ENCODE data around the gene HEXIM1.

The HEXIM1 gene

DNA sequence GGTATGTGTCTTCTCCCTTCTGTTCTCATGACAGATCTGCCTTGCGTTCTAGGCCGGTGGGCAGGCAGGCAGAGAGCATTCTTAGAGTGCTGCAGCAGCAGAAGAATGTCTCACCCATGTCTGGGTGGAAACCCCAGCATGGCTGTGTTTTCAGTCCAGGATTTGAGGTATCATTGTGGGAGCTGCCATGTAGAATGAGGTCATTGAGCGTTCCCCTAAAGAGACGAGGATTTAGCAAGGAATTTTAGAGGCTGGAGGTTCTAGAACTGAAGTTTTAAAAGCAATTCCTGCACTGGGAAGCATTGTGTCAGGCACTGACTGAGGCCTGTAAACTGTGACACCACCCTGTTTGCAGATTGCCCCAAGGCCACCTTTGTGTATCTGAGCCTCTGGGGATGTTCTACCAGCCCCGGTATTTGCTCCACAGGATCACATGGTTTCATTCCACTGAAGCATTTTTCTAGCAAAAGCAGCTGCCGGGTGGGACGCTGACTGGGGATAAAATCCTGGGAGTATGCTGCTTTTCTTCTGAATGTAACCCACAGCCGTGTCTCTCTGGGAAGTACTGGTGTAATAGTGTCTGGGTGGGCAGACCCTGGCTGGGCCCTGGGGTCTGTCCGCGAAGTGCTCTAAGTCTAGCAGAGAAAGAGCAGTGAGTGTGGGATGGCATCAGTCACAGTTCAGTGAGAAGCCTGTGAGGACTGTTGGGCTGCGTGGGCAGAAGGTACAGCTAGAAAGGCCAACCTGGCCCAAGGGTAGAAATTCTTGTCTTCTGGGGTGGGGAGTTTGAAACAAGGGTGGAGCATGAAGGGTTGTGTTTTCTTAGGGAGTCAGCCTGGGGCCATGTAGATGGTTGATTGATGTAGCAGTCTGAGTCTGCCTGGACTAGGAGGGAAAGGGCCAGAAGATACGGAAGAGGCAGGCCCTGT, 46.1 kb upstream of the HEXIM1 start:
- Histone ChIP-seq H3K79me1 (ENCODE audit: low read depth, low read length) (peaks cover 2% of the 10 kb centered on the region), H2AK5ac (ENCODE audit: low read depth, low read length) (no peak overlapping the region), H3K4me2 (ENCODE audit: insufficient read depth, low read length, poor library complexity, severe bottlenecking) (no peak overlapping the region), H3K14ac (ENCODE audit: low read length) (no peak overlapping the region), H3K23ac (ENCODE audit: low read depth, low read length, poor library complexity) (no peak overlapping the region), H3K18ac (ENCODE audit: low read length) (no peak overlapping the region), H3K4ac (ENCODE audit: low read length) (no peak overlapping the region), H2BK5ac (ENCODE audit: low read length) (no peak overlapping the region), H2BK120ac (ENCODE audit: low read depth, low read length) (no peak overlapping the region), H3K9ac (ENCODE audit: low read depth, low read length, poor library complexity) (no peak overlapping the region), H3K4me1 (ENCODE audit: control insufficient read depth in 2 of 2, insufficient read depth in 1 of 2, low read depth in 1 of 2, low read length in 2 of 2) (peaks cover 0 to 7% of the 10 kb centered on the region in 2 donors), H4K91ac (ENCODE audit: low read depth, low read length, poor library complexity) (no peak overlapping the region), H3K4me3 (ENCODE audit: low read length in 2 of 2) (no peak overlapping the region), H4K8ac (ENCODE audit: low read depth, low read length) (no peak overlapping the region), H3K36me3 (replicated peaks in 1 of 2; ENCODE audit: control insufficient read depth in 2 of 2, insufficient read depth in 2 of 2, low read length in 2 of 2) (peaks cover 71 to 93% of the 10 kb centered on the region in 2 donors), H2AFZ (ENCODE audit: low read length) (no peak overlapping the region), H2BK12ac (ENCODE audit: low read length) (no peak overlapping the region), H3K9me3 (replicated peaks in 1 of 2; ENCODE audit: control insufficient read depth in 2 of 2, insufficient read depth in 1 of 2, low read depth in 1 of 2, low read length in 2 of 2) (no peaks in the 10 kb centered on the region), H2BK15ac (ENCODE audit: low read length) (no peak overlapping the region), H3K27ac (replicated peaks; ENCODE audit: low read length) (no peak overlapping the region), H3K27me3 (ENCODE audit: control insufficient read depth in 3 of 3, insufficient read depth in 3 of 3, low read depth in 1 of 3, low read length in 3 of 3) (no peaks in the 10 kb centered on the region)
- WGBS, 2 donors (ENCODE audit: extremely low coverage in 2 of 2, insufficient read length in 2 of 2, insufficient replicate concordance in 1 of 2), result no CpG with 5 or more reads among the region's 12 CpGs
- no peak for DNase-seq (ENCODE audit: low spot score)

DNA sequence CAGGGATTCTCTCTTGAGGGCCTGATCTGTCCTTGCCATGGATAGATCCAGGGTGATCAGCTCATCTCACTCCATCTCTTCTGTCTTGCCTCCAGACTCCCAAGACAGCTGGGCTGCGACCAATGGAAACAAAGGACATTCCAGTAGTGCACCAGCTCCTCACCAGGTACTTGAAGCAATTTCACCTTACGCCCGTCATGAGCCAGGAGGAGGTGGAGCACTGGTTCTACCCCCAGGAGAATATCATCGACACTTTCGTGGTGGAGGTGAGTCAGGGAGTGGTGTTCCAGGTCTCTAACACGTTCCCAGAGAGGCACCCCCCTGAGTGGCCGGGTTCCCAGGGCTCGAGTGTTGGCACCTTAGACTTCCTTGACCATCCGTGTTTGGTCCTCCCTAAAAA, 45.4 kb upstream of the HEXIM1 start:
- no peak overlapping the region for H3K27ac ChIP-seq (replicated peaks; ENCODE audit: low read length)
- no CpG with 5 or more reads among the region's 9 CpGs for WGBS, 2 donors (ENCODE audit: extremely low coverage in 2 of 2, insufficient read length in 2 of 2, insufficient replicate concordance in 1 of 2)

DNA sequence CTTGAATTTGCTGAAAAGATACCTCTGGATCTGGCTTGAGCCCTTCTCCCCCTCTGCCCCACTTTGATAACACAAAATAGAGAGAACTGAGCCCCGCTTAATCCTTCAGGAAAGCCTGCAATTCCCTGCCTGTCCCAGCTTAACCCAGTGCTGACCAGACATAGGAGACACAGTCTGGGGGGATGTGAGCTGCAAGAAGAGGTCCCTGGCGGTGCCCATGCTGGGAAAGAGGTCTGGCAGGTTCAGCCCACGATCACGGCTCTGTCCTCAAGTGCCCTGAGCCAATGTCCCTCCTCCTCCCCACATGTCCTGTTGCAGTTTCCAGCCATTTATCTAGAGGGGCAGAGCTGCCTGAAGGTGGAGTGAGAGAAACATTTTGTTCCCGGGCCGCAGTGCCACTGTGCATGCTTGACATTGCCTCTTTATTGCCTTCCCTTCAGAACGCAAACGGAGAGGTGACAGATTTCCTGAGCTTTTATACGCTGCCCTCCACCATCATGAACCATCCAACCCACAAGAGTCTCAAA, 44.9 kb upstream of the HEXIM1 start:
- no CpG with 5 or more reads among the region's 9 CpGs for WGBS, 2 donors (ENCODE audit: extremely low coverage in 2 of 2, insufficient read length in 2 of 2, insufficient replicate concordance in 1 of 2)
- Histone ChIP-seq H2BK15ac (ENCODE audit: low read length) (no peak overlapping the region), H3K4me3 (ENCODE audit: low read length in 2 of 2) (no peak overlapping the region), H2BK120ac (ENCODE audit: low read depth, low read length) (no peak overlapping the region), H4K91ac (ENCODE audit: low read depth, low read length, poor library complexity) (no peak overlapping the region), H4K8ac (ENCODE audit: low read depth, low read length) (no peak overlapping the region), H3K18ac (ENCODE audit: low read length) (no peak overlapping the region), H3K79me1 (ENCODE audit: low read depth, low read length) (peaks cover 2% of the 10 kb centered on the region), H2AFZ (ENCODE audit: low read length) (no peak overlapping the region), H3K14ac (ENCODE audit: low read length) (no peak overlapping the region), H2AK5ac (ENCODE audit: low read depth, low read length) (no peak overlapping the region), H3K4me2 (ENCODE audit: insufficient read depth, low read length, poor library complexity, severe bottlenecking) (no peak overlapping the region), H3K9me3 (replicated peaks in 1 of 2; ENCODE audit: control insufficient read depth in 2 of 2, insufficient read depth in 1 of 2, low read depth in 1 of 2, low read length in 2 of 2) (no peaks in the 10 kb centered on the region), H3K9ac (ENCODE audit: low read depth, low read length, poor library complexity) (no peak overlapping the region), H2BK12ac (ENCODE audit: low read length) (no peak overlapping the region), H3K4ac (ENCODE audit: low read length) (no peak overlapping the region), H3K36me3 (replicated peaks in 1 of 2; ENCODE audit: control insufficient read depth in 2 of 2, insufficient read depth in 2 of 2, low read length in 2 of 2) (peaks cover 68 to 93% of the 10 kb centered on the region in 2 donors), H2BK5ac (ENCODE audit: low read length) (no peak overlapping the region), H3K4me1 (ENCODE audit: control insufficient read depth in 2 of 2, insufficient read depth in 1 of 2, low read depth in 1 of 2, low read length in 2 of 2) (peaks cover 0 to 12% of the 10 kb centered on the region in 2 donors), H3K27me3 (ENCODE audit: control insufficient read depth in 3 of 3, insufficient read depth in 3 of 3, low read depth in 1 of 3, low read length in 3 of 3) (no peaks in the 10 kb centered on the region), H3K23ac (ENCODE audit: low read depth, low read length, poor library complexity) (peak overlapping the region; percentile 9), H3K27ac (replicated peaks; ENCODE audit: low read length) (no peak overlapping the region)
- DNase-seq (ENCODE audit: low spot score), result no peak

More for the DNA sequence above, 45.4 kb upstream of the HEXIM1 start:
- Histone ChIP-seq H3K4me1 (ENCODE audit: control insufficient read depth in 2 of 2, insufficient read depth in 1 of 2, low read depth in 1 of 2, low read length in 2 of 2) (peaks cover 0 to 11% of the 10 kb centered on the region in 2 donors), H3K9me3 (replicated peaks in 1 of 2; ENCODE audit: control insufficient read depth in 2 of 2, insufficient read depth in 1 of 2, low read depth in 1 of 2, low read length in 2 of 2) (no peaks in the 10 kb centered on the region), H3K18ac (ENCODE audit: low read length) (no peak overlapping the region), H2BK120ac (ENCODE audit: low read depth, low read length) (no peak overlapping the region), H2AK5ac (ENCODE audit: low read depth, low read length) (no peak overlapping the region), H4K8ac (ENCODE audit: low read depth, low read length) (no peak overlapping the region), H3K27me3 (ENCODE audit: control insufficient read depth in 3 of 3, insufficient read depth in 3 of 3, low read depth in 1 of 3, low read length in 3 of 3) (no peaks in the 10 kb centered on the region), H3K4me3 (ENCODE audit: low read length in 2 of 2) (no peak overlapping the region), H4K91ac (ENCODE audit: low read depth, low read length, poor library complexity) (no peak overlapping the region), H3K14ac (ENCODE audit: low read length) (no peak overlapping the region), H3K23ac (ENCODE audit: low read depth, low read length, poor library complexity) (no peak overlapping the region), H2BK15ac (ENCODE audit: low read length) (no peak overlapping the region), H3K36me3 (replicated peaks in 1 of 2; ENCODE audit: control insufficient read depth in 2 of 2, insufficient read depth in 2 of 2, low read length in 2 of 2) (peaks cover 68 to 93% of the 10 kb centered on the region in 2 donors), H2BK5ac (ENCODE audit: low read length) (no peak overlapping the region), H3K4ac (ENCODE audit: low read length) (no peak overlapping the region), H3K4me2 (ENCODE audit: insufficient read depth, low read length, poor library complexity, severe bottlenecking) (no peak overlapping the region), H2AFZ (ENCODE audit: low read length) (no peak overlapping the region), H2BK12ac (ENCODE audit: low read length) (no peak overlapping the region), H3K79me1 (ENCODE audit: low read depth, low read length) (peaks cover 2% of the 10 kb centered on the region), H3K9ac (ENCODE audit: low read depth, low read length, poor library complexity) (no peak overlapping the region)
- no peak for DNase-seq (ENCODE audit: low spot score)

DNA sequence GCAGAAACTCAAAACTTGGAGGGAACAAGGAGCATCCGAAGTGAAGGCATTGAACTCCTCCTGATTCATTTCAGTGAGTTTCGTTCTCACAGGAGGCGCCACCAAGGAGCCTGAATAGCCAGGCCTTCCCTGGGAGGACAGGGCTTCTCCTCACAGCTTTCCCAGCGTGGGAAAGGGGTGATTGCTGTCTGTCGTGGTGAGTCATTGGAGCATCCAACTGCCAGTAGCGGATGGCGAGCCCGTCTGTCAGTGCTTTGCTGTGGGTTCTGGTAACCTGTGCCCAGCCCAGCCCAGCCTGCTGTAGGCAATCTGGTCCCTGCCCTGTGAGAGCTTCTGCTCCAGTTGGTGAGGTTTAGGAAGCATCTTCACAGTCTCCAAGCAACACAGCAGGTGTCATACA, 44.2 kb upstream of the HEXIM1 start:
- no peak overlapping the region for H2AK5ac ChIP-seq (ENCODE audit: low read depth, low read length)
- no peak overlapping the region for H2BK12ac ChIP-seq (ENCODE audit: low read length)
- H3K27ac ChIP-seq (replicated peaks; ENCODE audit: low read length), result no peak overlapping the region
- peaks cover 0 to 14% of the 10 kb centered on the region in 2 donors for H3K4me1 ChIP-seq (ENCODE audit: control insufficient read depth in 2 of 2, insufficient read depth in 1 of 2, low read depth in 1 of 2, low read length in 2 of 2)
- H3K23ac ChIP-seq (ENCODE audit: low read depth, low read length, poor library complexity), result no peak overlapping the region
- H4K91ac ChIP-seq (ENCODE audit: low read depth, low read length, poor library complexity), result no peak overlapping the region
- H3K4me2 ChIP-seq (ENCODE audit: insufficient read depth, low read length, poor library complexity, severe bottlenecking), result no peak overlapping the region
- H2AFZ ChIP-seq (ENCODE audit: low read length), result no peak overlapping the region
- H3K9ac ChIP-seq (ENCODE audit: low read depth, low read length, poor library complexity), result no peak overlapping the region
- no peak overlapping the region for H4K8ac ChIP-seq (ENCODE audit: low read depth, low read length)
- WGBS, 2 donors (ENCODE audit: extremely low coverage in 2 of 2, insufficient read length in 2 of 2, insufficient replicate concordance in 1 of 2), result no CpG with 5 or more reads among the region's 8 CpGs
- peaks cover 69 to 93% of the 10 kb centered on the region in 2 donors for H3K36me3 ChIP-seq (replicated peaks in 1 of 2; ENCODE audit: control insufficient read depth in 2 of 2, insufficient read depth in 2 of 2, low read length in 2 of 2)
- H3K9me3 ChIP-seq (replicated peaks in 1 of 2; ENCODE audit: control insufficient read depth in 2 of 2, insufficient read depth in 1 of 2, low read depth in 1 of 2, low read length in 2 of 2), result no peaks in the 10 kb centered on the region
- H2BK15ac ChIP-seq (ENCODE audit: low read length), result no peak overlapping the region
- DNase-seq (ENCODE audit: low spot score), result no peak
- no peak overlapping the region for H3K4ac ChIP-seq (ENCODE audit: low read length)
- no peak overlapping the region for H2BK120ac ChIP-seq (ENCODE audit: low read depth, low read length)
- no peak overlapping the region for H3K18ac ChIP-seq (ENCODE audit: low read length)
- no peak overlapping the region for H3K14ac ChIP-seq (ENCODE audit: low read length)
- no peak overlapping the region for H3K4me3 ChIP-seq (ENCODE audit: low read length in 2 of 2)
- no peak overlapping the region for H2BK5ac ChIP-seq (ENCODE audit: low read length)
- peaks cover 4% of the 10 kb centered on the region for H3K79me1 ChIP-seq (ENCODE audit: low read depth, low read length)
- H3K27me3 ChIP-seq (ENCODE audit: control insufficient read depth in 3 of 3, insufficient read depth in 3 of 3, low read depth in 1 of 3, low read length in 3 of 3), result no peaks in the 10 kb centered on the region

Data from neuronal stem cell (in vitro differentiated cells).